8988T (cell line): ENCODE measurements around the gene FAM50A.

Source experiments
- DNase-seq: peaks from one replicate; pipeline ENCODE4 v3.0.0; 2011

Gene FAM50A

DNA sequence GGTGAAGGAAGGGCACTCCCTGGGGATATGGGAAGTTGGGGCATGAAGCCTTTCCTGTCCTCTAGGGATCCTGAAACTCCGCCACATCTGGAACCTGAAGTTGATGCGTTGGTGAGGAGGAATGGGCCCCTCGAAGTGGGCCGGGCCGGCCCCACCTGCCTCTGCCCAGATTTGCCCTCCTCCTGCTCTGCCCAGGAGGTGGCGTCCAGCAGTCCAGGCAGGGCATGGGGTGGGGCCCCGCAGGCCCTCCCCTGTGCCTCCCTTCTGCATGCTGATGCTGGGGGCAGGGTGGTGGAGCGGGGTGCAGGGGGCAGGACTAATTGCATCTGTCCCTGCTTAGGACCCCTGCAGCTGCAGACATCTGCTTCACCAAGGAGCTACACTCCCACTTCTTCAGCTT, 30.8 kb upstream of the FAM50A start:
- DNase-seq = no peak

DNA sequence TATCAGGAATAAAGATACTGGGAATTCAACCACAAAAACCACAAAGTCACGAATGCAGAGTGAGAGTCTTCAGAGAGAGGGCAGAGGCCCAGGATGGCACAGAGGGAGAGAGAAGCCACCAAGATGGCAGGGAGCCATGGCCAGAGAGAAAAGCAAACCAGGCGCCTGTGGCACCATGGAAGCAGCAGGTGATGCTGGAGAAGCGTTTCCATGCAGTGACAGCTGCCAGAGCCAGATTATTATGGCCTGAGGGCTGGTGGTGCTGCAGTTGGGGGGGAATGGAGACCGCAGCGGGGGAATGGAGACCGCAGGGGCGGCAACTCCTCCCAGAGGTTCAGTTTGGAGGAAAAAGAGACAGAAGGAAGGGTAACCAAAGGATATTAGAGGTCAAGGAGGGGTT, 26.8 kb upstream of the FAM50A start:
- DNase-seq = no peak

GRCh38 chrX:154419189-154419588, 24.8 kb upstream of the FAM50A start:
- no peak for DNase-seq

GRCh38 chrX:154419688-154420401, 24.1 kb upstream of the FAM50A start:
- no peak for DNase-seq

- no peak for DNase-seq
Observed at GRCh38 chrX:154420402-154420756, 23.6 kb upstream of the FAM50A start.

DNA sequence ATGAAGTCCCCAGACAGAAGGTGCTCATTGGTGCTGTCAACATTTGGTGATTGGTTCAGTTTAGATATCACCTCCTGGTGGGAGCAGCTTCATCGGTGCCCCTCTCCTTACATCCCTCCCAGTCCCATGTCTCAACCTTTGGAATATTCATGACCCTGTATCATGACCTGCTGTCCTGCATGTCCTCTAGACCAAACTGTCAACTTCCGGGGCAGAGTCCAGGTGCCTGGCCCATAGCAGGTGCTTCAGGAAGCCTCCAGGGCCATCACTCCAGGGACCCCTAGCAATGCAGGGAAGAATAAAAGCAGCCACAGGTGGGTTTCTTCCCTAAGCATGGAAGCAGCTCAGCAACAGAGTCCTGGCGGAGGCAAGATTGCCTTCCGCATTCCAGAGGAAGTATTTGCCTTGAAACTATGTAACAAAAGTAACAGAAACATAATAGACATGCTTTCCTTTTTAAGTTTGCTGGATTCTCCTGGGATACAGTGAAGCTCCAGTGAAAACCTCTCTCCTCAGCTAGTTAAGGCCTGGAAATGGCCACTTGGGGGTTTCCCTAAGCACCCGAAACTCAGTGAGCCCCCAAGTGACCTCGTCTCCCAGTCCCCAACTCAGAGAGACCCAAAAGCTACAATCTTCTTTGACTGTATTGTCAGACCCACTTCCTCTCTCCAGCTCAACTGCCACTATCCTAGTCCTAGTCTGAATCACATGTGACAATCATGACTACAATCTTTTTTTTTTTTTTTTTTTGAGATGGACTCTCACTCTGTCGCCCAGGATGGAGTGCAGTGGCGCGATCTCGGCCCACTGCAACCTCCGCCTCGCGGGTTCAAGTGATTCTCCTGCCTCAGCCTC, 16.8 kb upstream of the FAM50A start:
- no peak for DNase-seq

DNA sequence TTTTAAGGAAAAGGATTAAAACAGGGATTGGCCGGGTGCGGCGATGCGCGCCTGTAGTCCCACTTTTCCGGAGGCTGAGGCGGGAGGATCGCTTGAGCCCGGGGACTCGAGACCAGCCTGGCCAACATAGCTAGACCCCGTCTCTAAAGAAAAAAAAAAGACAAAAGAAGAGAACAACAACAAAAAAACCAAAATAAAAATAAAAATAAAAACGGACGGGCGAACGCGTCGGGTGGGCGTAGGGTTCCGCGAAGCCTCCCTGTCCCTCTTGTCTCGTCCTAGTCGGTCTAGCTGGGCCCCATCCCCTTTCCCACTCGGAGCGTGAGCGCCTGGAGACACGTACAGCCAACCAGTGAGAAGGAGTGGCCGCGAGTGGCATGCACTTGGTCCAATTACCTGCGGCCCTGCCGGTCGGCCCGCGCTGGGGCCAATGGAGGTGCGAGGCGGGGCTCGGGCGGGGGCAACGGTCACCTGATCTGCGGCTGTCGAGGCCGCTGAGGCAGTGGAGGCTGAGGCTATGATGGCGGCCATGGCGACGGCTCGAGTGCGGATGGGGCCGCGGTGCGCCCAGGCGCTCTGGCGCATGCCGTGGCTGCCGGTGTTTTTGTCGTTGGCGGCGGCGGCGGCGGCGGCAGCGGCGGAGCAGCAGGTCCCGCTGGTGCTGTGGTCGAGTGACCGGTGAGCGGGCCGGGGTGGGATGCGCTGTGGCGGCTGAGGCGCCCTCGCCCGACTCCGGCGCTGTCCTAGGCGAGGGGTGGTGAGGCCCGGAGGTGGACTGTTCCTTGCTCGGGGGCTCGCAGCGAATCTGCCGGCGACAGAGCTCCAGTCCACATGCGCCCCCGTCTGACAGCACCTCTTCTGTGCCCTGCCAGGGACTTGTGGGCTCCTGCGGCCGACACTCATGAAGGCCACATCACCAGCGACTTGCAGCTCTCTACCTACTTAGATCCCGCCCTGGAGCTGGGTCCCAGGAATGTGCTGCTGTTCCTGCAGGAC, 15.5 kb upstream of the FAM50A start, which contains the start of gene ATP6AP1:
Gene ATP6AP1, plus strand, starts transcription at position 502 of the 996 bp plus-strand sequence. Its CDS starts 16 bp downstream, at position 518.
- no peak for DNase-seq

DNA sequence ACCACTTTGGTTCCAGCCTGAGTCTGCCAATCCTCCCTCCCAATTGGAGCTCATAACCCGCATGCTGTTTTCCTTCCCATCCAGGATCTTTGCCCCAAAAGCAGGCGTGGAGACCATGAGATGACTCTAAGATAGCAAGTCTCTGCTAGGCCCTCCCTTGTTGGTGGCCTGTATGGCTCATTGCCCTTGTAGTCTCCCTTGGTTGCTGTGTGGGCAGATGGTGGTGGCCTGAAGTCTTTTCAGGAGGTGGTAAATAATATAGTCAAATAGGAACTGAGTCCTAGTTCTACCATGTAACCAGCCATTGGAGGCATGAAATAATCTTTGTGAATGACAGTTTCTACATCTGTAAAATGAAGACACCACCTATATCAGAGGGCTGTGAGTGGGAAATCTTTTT, 14.2 kb upstream of the FAM50A start:
- DNase-seq = no peak

DNA sequence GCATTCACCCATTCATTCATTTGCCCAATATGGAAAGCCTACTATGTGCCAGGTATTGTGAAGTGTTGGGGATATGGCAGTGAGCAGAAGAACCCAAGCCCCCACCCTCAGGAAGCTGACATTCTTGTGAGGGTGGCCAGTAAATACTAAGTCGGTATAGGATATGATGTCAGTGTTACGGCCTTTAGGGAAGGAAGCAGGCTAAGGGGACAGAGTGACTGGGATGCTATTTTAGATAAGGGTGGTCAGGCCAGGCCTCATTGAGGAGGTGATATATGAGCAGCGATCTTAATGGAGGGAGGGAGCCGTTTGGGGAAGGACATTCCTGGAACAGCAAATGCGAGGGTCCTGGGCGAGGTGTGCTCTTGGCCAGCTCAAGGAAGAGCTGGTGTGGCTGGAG, 13.5 kb upstream of the FAM50A start:
- no peak for DNase-seq

- DNase-seq = no peak
Observed at GRCh38 chrX:154430916-154431315, 13.0 kb upstream of the FAM50A start.

- DNase-seq = no peak
Observed at GRCh38 chrX:154431341-154431740, 12.6 kb upstream of the FAM50A start.

- no peak for DNase-seq
Observed at GRCh38 chrX:154432210-154432609, 11.7 kb upstream of the FAM50A start.

GRCh38 chrX:154433605-154434004, 10.3 kb upstream of the FAM50A start:
- DNase-seq = no peak

DNA sequence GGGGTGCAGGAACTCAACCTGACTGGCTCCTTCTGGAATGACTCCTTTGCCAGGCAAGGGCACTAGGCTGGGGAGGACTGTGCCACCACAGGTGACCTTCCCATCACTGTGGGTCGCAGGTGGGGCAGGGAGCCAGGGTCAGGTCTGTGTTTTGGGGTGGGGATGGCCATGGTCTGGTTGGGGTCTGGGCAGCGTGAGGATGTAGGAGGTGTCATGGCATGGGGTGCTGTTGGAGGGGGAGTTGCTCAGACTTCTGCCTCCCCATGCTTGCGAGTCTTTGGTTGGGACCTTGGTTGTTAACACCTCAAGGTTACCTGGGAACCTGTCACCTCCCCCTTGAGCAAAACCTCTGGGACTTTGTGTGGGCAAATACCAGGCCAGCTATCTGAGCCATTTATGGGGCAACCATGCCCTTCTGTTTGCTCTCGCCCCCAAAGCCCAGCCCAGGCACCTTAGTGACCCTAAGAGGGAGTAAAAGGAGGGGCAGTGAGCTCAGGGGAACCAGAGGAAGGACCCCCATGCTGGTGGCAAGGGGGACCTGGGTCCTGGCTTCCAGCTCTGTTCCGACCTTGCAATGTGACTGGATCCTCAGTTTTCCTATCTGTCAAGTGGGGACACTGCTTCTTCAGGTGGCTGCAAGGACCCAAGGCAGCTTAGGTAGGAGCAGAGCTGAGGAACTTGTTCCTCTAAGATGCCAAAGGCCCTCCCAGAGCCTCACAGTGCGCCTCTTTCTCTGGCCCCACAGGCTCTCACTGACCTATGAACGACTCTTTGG, 9.4 kb upstream of the FAM50A start:
- DNase-seq = no peak

GRCh38 chrX:154435171-154435733, 8.7 kb upstream of the FAM50A start:
- DNase-seq = no peak

- DNase-seq = no peak
Observed at GRCh38 chrX:154436374-154436982, 7.5 kb upstream of the FAM50A start.

DNA sequence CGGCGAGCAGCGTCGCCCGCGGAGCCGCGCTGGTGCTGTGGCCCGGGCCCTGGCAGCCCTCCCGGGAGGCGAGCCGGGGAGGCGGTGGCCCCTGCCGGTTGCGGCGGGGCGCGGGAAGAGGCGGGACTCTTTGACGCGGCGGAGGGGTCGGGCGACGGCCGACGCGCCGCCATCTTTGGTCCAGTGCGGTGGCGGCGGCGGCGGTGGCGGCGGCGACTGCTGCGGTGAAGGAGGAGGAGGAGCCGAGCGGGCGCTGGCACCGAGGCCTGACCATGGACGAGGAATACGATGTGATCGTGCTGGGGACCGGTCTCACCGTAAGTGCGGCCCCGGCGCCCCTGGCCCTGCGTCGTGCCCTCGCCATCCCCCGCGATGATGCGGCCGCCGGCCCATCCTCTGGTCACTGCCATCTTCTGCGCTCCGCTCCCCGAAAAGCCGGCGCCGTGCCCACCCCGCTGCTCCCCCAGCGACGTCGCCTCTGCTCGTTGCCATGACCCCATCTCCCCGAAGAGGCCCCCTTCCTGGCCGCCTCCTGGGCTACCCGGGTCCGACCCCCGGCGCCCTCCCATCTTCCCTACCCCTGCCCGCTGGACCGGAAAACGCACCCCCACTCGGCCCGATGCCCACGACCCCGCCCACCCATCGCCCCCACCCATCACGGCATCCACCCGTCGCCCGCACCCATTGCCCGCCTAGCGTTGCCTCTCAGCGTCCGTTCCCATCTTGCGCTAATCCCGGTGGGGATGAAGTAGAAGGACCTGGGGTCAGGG, 6.8 kb upstream of the FAM50A start, which contains the start of gene GDI1:
Gene GDI1, plus strand, starts transcription at position 172 of the 770 bp plus-strand sequence. Its CDS starts 101 bp downstream, at position 273.
- DNase-seq = no peak

DNA sequence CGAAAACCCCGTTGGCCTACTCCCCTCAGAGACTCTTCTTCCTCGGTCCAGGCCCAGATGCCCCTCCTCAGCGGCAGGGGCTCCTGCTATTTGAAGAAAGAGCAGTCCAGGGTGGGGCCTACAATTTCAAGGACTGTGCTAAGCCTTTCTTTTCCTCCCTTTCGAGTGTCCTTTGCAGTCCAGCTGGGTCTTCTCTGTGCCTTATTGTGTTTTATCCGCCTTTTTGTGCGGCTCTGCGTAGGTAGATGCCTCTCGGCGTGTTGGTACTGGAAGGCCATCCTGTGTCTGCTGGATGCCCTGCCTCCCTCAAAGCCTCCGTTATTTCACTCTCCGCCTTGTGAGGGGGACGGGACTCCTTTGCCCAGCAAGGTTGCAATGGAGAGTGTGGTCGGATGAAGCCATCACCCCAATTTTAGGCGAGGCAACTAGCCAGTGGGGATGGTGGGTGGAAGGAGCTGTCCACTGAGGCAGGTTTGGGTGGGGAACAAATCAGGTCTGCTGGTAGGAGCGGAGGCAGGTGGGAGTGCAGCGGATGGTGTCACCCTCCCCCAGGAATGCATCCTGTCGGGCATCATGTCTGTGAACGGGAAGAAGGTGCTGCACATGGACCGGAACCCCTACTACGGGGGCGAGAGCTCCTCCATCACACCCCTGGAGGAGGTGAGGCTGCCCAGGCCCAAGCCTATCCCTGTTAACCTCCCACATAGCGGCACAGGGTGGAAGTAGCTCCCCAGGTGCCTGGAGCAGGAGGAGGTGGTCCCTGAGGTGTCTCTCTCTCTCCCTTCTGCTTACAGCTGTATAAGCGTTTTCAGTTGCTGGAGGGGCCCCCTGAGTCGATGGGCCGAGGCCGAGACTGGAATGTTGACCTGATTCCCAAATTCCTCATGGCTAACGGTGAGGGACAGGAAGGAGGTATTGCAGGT, 5.7 kb upstream of the FAM50A start:
- no peak for DNase-seq

- DNase-seq = no peak
Observed at GRCh38 chrX:154439841-154440240, 4.1 kb upstream of the FAM50A start.
